OCI-LY7 (cell line): ENCODE results near the gene PGRMC1. TPM values are rescaled to one million over a fixed set of nuclear protein-coding genes. Genes with fewer than 3 reads are reported as not detected.
"Not testable (repeated sequence)": the region's sequence is repeated elsewhere in the genome, so short reads cannot be mapped to it uniquely, and the experiment has no call there.

Source experiments
- BruUV-seq: library from RNA; stranded (reverse); fragments of 400-500 nt; replicated peaks from 2 replicates; lab custom pipeline; 2021; lab: Mats Ljungman, UMichigan
- CTCF ChIA-PET: fragments of 300-600 bp; sonication (Branson Sonifier 250); formaldehyde crosslinking; loops from one replicate; lab custom pipeline; 2022; ENCODE audit warnings: antibody characterized with exemption; ENCODE audit not compliant: unreplicated experiment; lab: Charles Lee
- POLR2A ChIA-PET: fragments of 300-600 bp; sonication (Branson Sonifier 250); formaldehyde crosslinking; loops from one replicate; lab custom pipeline; 2022; ENCODE audit warnings: antibody characterized with exemption; lab: Charles Lee
- DNase-seq: peaks from one replicate; pipeline ENCODE4 v3.0.0-alpha.2; 2015; ENCODE audit warnings: low spot score
- H2AFZ ChIP-seq: fragments of 200-600 bp; sonication (generic), shearing (Covaris generic); 2 replicates; pipeline ENCODE4 v1.6.1; 2014; ENCODE audit warnings: mild to moderate bottlenecking, antibody characterized with exemption, low read length, moderate library complexity
- H3K27ac ChIP-seq: fragments of 200-600 bp; sonication (generic); 2 replicates; pipeline ENCODE4 v1.5.1; 2014; ENCODE audit warnings: mixed run types, low read depth, mild to moderate bottlenecking, moderate library complexity, low read length, inconsistent platforms; ENCODE audit not compliant: poor library complexity, severe bottlenecking
- H3K36me3 ChIP-seq: fragments of 200-600 bp; sonication (generic); 2 replicates; pipeline ENCODE4 v1.6.1; 2014; ENCODE audit warnings: mild to moderate bottlenecking, antibody characterized with exemption, low read length, moderate library complexity, mixed read lengths; ENCODE audit not compliant: insufficient read depth
- H3K4me1 ChIP-seq: fragments of 200-600 bp; sonication (generic); 2 replicates; pipeline ENCODE4 v1.5.1; 2014; ENCODE audit warnings: mild to moderate bottlenecking, low read length; ENCODE audit not compliant: insufficient read depth, poor library complexity, severe bottlenecking
- H3K4me2 ChIP-seq: fragments of 200-600 bp; sonication (generic); 2 replicates; pipeline ENCODE4 v1.6.1; 2014; ENCODE audit warnings: mild to moderate bottlenecking, low read length
- H3K4me3 ChIP-seq: fragments of 200-600 bp; sonication (generic); 2 replicates; pipeline ENCODE4 v1.5.1; 2014; ENCODE audit warnings: mild to moderate bottlenecking, low read depth, low read length; ENCODE audit not compliant: poor library complexity, severe bottlenecking
- H3K79me2 ChIP-seq: fragments of 200-600 bp; sonication (generic); 2 replicates; pipeline ENCODE4 v1.6.1; 2016; ENCODE audit warnings: low read depth, mild to moderate bottlenecking, low read length, moderate library complexity, mixed read lengths; ENCODE audit not compliant: insufficient read depth
- H3K9me2 ChIP-seq: fragments of 200-600 bp; sonication (generic); 2 replicates; pipeline ENCODE4 v1.6.1; 2016; ENCODE audit warnings: mild to moderate bottlenecking, low read length, mixed read lengths; ENCODE audit not compliant: insufficient read depth
- H3K9me3 ChIP-seq: fragments of 200-600 bp; sonication (generic); 2 replicates; pipeline ENCODE4 v1.6.1; 2014; ENCODE audit warnings: mild to moderate bottlenecking, mixed run types, low read length, mixed read lengths
- H4K20me1 ChIP-seq: fragments of 200-600 bp; sonication (generic); 2 replicates; pipeline ENCODE4 v1.6.1; 2014; ENCODE audit warnings: mild to moderate bottlenecking, antibody characterized with exemption, low read length, moderate library complexity, mixed read lengths; ENCODE audit not compliant: insufficient read depth
- EZH2phosphoT487 ChIP-seq: fragments of 200-600 bp; sonication (generic); IDR thresholded peaks from 2 replicates; pipeline ENCODE4 v1.6.1; 2018; ENCODE audit warnings: low read depth, borderline replicate concordance, mild to moderate bottlenecking, mixed run types, antibody characterized with exemption, low read length, moderate library complexity, mixed read lengths
- intact Hi-C: fragments of 100-400 bp; cut with micrococcal nuclease; formaldehyde crosslinking; loops from one replicate; pipeline ENCODE4 v1.10.0; 2022; ENCODE audit not compliant: unreplicated experiment
- total RNA-seq, 2 experiments: library from RNA; depleted of rRNA in 1 of 2; stranded (reverse); fragments of >200 nt in 1 of 2; shearing (Covaris generic) in 1 of 2; gene quantifications; 2 replicates each; pipeline ENCODE4 v1.2.3, GENCODE V29; 2014 to 2022
- TF ChIP-seq, protein P1 (sequence below): fragments of 200-600 bp; sonication (generic); conservative IDR thresholded peaks from 2 replicates; pipeline ENCODE4 v1.5.1; 2014; ENCODE audit warnings: mild to moderate bottlenecking, antibody characterized with exemption, low read length, moderate library complexity, mixed read lengths

Gene PGRMC1
- total RNA-seq, 2 experiments from 2014 or later: 22.9 to 23.9 TPM

DNA sequence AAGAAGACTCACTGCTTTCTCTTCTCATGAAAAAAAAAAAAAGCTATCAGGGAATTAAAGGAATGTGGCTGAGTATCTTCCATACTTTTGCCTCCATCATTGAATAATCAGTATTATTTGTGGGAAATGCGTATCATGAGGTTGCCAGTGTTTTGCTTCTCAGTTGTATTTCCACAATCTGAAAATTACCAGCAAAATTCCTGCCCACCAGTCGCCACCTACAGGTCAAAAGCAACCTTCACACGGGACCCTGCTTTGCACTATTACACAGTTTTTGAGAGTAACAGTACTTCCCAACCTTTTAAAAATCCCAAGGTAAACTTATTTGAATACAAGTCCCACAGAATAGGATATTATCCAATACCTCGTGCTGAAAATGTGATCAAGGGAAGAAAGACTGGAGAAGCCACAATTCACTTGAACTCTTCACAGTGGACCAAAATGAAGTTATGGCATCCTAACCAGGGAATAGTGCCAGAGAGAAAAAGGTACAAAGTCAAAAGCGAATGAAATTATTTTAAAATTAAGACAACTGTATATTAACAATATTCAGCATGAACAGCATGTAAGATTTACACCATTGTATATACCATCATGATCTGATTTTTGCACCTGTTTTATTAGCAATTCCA is 30.4 kb downstream of the PGRMC1 start:
- ChIA-PET POLR2A (no interaction called here), CTCF (interaction anchor here (0.5 kb wide), 1 partner anchor 28 kb away, joined by 5 read pairs; no protein-coding TSS in a partner anchor)
- Histone ChIP-seq H3K4me1 (no peaks in the 10 kb centered on the region), H3K79me2 (no peaks in the 10 kb centered on the region), H3K27ac (no peak overlapping the region), H2AFZ (no peak overlapping the region), H3K36me3 (no peaks in the 10 kb centered on the region), H4K20me1 (no peaks in the 10 kb centered on the region), H3K4me2 (no peak overlapping the region), H3K4me3 (no peak overlapping the region), H3K9me2 (no peaks in the 10 kb centered on the region), H3K9me3 (no peaks in the 10 kb centered on the region)
- no peak for TF ChIP-seq EZH2phosphoT487
- TF ChIP-seq, protein P1, sequence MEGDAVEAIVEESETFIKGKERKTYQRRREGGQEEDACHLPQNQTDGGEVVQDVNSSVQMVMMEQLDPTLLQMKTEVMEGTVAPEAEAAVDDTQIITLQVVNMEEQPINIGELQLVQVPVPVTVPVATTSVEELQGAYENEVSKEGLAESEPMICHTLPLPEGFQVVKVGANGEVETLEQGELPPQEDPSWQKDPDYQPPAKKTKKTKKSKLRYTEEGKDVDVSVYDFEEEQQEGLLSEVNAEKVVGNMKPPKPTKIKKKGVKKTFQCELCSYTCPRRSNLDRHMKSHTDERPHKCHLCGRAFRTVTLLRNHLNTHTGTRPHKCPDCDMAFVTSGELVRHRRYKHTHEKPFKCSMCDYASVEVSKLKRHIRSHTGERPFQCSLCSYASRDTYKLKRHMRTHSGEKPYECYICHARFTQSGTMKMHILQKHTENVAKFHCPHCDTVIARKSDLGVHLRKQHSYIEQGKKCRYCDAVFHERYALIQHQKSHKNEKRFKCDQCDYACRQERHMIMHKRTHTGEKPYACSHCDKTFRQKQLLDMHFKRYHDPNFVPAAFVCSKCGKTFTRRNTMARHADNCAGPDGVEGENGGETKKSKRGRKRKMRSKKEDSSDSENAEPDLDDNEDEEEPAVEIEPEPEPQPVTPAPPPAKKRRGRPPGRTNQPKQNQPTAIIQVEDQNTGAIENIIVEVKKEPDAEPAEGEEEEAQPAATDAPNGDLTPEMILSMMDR: peak; percentile 85
- BruUV-seq: no TSS peak
- DNase-seq: peak; percentile 21
- intact Hi-C loops: loop anchor here (2.0 kb wide), 1 partner anchor 148 kb away; no protein-coding TSS in a partner anchor

DNA sequence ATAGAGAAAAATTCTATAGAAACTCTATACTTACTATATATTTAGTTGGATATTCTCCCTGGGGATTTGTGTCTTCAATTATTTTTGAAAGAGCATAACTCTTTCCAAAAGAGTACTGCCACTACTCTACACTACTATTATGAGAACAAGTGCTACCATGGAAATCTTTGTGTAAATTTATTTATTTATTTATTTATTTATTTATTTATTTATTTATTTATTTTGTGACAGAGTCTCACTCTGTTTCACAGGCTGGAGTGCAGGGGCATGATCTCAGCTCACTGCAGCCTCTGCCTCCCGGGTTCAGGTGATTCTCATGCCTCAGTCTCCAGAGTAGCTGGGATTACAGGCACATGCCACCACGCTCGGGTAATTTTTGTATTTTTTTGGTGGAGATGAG is 31.0 kb downstream of the PGRMC1 start:
- H3K9me3 ChIP-seq, H3K79me2 ChIP-seq, H3K4me3 ChIP-seq, H3K4me1 ChIP-seq, H3K4me2 ChIP-seq, CTCF ChIA-PET, H3K27ac ChIP-seq, H4K20me1 ChIP-seq, BruUV-seq, POLR2A ChIA-PET, H3K9me2 ChIP-seq, H3K36me3 ChIP-seq, H2AFZ ChIP-seq, DNase-seq: not testable (repeated sequence)
- intact Hi-C loops: loop anchor here (2.0 kb wide), 1 partner anchor 148 kb away; no protein-coding TSS in a partner anchor

DNA sequence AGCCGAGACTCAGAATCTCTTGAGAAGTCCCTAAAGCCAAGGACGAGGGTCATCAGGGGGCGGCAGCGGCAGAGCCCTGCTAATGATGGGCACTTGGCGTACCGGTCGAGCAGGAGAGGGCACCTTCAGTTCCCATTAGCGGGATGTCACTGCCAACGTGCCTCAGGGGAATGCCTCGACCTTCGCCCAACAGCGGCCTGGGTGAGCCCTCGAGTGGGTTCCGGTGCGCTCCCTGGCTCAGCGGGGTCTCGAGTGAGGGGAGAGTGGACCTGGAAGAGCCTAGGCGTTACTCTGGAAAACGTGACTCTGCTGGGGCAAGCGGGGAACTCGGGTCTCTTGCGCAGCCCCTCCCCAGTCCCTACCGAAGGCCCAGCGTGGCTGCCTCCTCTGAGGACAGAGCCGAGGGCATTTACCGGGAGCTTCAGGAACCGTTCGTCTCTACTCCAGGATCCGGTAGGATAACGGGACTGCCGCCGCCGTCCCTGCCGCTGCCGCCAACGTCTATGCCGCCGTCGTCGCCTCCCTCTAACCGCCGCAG is 36.9 kb downstream of the PGRMC1 start:
- POLR2A ChIA-PET: no interaction called here
- no peak for DNase-seq
- no peaks in the 10 kb centered on the region for H3K4me1 ChIP-seq
- no peaks in the 10 kb centered on the region for H3K9me3 ChIP-seq
- H3K4me2 ChIP-seq: no peak overlapping the region
- no peak overlapping the region for H3K27ac ChIP-seq
- no peaks in the 10 kb centered on the region for H3K9me2 ChIP-seq
- H4K20me1 ChIP-seq: no peaks in the 10 kb centered on the region
- TF ChIP-seq EZH2phosphoT487: no peak
- TF ChIP-seq, protein P1: no peak
- CTCF ChIA-PET: no interaction called here
- no peak overlapping the region for H3K4me3 ChIP-seq
- BruUV-seq: no TSS peak
- no peaks in the 10 kb centered on the region for H3K79me2 ChIP-seq
- H3K36me3 ChIP-seq: no peaks in the 10 kb centered on the region
- no peak overlapping the region for H2AFZ ChIP-seq
- intact Hi-C loops: no loop called here
